Measurements from ENCODE around the gene HYAL1.
"Not testable (repeated sequence)": the region's sequence is repeated elsewhere in the genome, so short reads cannot be mapped to it uniquely, and the experiment has no call there.

The HYAL1 gene

GRCh38 chr3:50319181-50319893 lies 16.0 kb upstream of the HYAL1 start:
- H3K9me3 Mint-ChIP-seq: no peaks in the 10 kb centered on the region
- no peaks in the 10 kb centered on the region for H3K27me3 Mint-ChIP-seq
- peaks cover 28 to 43% of the 10 kb centered on the region in 2 donors for H3K4me1 Mint-ChIP-seq (ENCODE audit: low read depth in 2 of 2)
- no peaks in the 10 kb centered on the region for H3K36me3 Mint-ChIP-seq (ENCODE audit: insufficient read depth)
- ATAC-seq (replicated peaks): no peak
- peak overlapping the region in 1 of 2 donors; percentile 27 for H3K4me3 Mint-ChIP-seq
- no peak overlapping the region for H3K27ac Mint-ChIP-seq
- DNase-seq: no peak

GRCh38 chr3:50318615-50319014 lies 15.2 kb upstream of the HYAL1 start:
- Mint-ChIP-seq H3K9me3 (no peaks in the 10 kb centered on the region), H3K4me1 (ENCODE audit: low read depth in 2 of 2) (peaks cover 26 to 44% of the 10 kb centered on the region in 2 donors), H3K36me3 (ENCODE audit: insufficient read depth) (no peaks in the 10 kb centered on the region), H3K4me3 (peak overlapping the region in 1 of 2 donors; percentile 6), H3K27me3 (no peaks in the 10 kb centered on the region), H3K27ac (no peak overlapping the region)
- no peak for DNase-seq
- no peak for ATAC-seq (replicated peaks)

GRCh38 chr3:50318163-50318562 lies 14.8 kb upstream of the HYAL1 start:
- Mint-ChIP-seq H3K9me3 (no peaks in the 10 kb centered on the region), H3K27ac (no peak overlapping the region), H3K4me1 (ENCODE audit: low read depth in 2 of 2) (peaks cover 26 to 42% of the 10 kb centered on the region in 2 donors), H3K36me3 (ENCODE audit: insufficient read depth) (no peaks in the 10 kb centered on the region), H3K4me3 (peak overlapping the region in 1 of 2 donors; percentile 6), H3K27me3 (no peaks in the 10 kb centered on the region)
- ATAC-seq (replicated peaks) (no peak), DNase-seq (no peak)

DNA sequence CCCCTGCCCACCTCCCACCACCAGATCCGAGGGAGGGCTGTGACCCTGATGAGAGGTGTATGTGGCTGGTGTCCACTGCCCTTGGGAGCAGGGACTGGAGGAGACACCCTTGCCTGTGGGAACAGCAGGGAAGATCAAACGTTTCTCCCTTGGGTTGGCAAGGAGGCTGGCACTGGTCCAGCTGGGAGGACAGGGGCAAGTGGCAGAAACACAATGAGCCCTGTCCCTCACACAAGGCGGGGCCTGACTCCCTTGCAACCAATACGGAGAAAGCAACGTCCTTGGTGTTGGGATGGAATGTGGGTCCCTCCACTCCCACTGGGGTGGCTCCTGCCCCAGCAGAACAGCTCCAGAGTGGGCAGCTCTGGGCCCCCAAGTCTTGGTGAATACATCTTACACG lies 13.9 kb upstream of the HYAL1 start:
- Mint-ChIP-seq H3K9me3 (no peaks in the 10 kb centered on the region), H3K4me3 (peak overlapping the region in 1 of 2 donors; percentile 79), H3K36me3 (ENCODE audit: insufficient read depth) (no peaks in the 10 kb centered on the region), H3K27ac (peak overlapping the region; percentile 90 to 97), H3K4me1 (ENCODE audit: low read depth in 2 of 2) (peaks cover 26 to 42% of the 10 kb centered on the region in 2 donors), H3K27me3 (no peaks in the 10 kb centered on the region)
- ATAC-seq (replicated peaks): no peak
- DNase-seq: no peak

DNA sequence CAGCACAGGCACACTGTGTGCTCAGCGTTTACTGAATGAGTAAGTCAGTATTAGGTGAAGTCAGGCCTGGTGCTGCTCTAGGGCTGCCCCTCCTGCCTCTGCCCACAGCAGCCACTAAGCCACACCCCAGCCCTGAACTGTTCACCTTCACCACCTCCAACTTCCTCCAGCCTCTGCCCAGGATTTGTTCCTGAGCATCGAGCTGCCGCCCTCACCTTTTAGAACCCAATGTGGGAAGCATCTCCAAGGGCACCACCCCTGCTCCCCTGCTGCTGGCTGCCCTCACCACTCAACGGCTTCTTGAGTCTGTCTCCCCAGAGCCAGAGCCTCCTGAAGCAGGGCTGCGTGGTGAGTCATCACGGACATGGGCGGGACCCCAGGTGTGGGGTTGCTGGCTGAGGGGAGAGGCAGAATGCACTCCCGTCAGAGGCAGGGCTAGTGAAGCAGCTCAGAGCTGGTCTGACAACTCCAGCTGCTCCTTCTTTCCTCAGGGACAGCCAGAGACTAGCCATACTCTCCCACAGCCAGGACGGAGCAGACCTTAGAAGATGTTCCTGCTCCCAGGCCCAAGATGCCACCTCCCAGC lies 13.4 kb upstream of the HYAL1 start:
- Mint-ChIP-seq H3K4me3 (peak overlapping the region; percentile 74 to 79), H3K4me1 (ENCODE audit: low read depth in 2 of 2) (peaks cover 26 to 42% of the 10 kb centered on the region in 2 donors), H3K27me3 (no peaks in the 10 kb centered on the region), H3K36me3 (ENCODE audit: insufficient read depth) (no peaks in the 10 kb centered on the region), H3K27ac (peak overlapping the region; percentile 90 to 97), H3K9me3 (no peaks in the 10 kb centered on the region)
- DNase-seq (peak; percentile 73 to 79 (median 77)), ATAC-seq (replicated peaks) (peak; percentile 81)

DNA sequence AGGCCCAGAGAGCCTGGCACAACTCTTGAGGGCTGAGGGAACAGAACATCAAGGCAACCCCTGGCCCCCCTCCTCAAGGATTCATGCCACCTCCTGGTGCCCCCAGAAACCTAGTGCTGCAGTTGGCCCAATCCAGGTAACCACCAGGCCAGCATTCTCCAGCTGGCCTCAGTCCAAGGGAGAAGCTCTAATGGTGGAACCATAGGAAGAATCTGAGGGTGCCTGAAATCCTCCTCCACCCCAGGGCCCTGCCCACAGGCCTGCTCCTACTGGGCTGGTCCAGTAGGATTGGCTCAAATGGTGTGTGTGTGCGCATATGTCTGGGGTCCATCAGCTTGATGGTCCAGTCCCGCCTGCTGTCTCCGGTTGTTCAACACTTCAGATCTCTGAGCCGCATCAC lies 11.4 kb upstream of the HYAL1 start:
- peak overlapping the region in 1 of 2 donors; percentile 71 for H3K27ac Mint-ChIP-seq

GRCh38 chr3:50314342-50314741 lies 11.0 kb upstream of the HYAL1 start:
- DNase-seq (no peak), ATAC-seq (replicated peaks) (no peak)
- no peak overlapping the region for H3K4me3 Mint-ChIP-seq
- H3K27ac Mint-ChIP-seq: peak overlapping the region in 1 of 2 donors; percentile 71
- H3K9me3 Mint-ChIP-seq: no peaks in the 10 kb centered on the region
- no peaks in the 10 kb centered on the region for H3K36me3 Mint-ChIP-seq (ENCODE audit: insufficient read depth)
- no peaks in the 10 kb centered on the region for H3K27me3 Mint-ChIP-seq
- H3K4me1 Mint-ChIP-seq (ENCODE audit: low read depth in 2 of 2): peaks cover 14 to 31% of the 10 kb centered on the region in 2 donors

More for the DNA sequence above, 11.4 kb upstream of the HYAL1 start:
- no peaks in the 10 kb centered on the region for H3K36me3 Mint-ChIP-seq (ENCODE audit: insufficient read depth)
- no peaks in the 10 kb centered on the region for H3K9me3 Mint-ChIP-seq
- no peaks in the 10 kb centered on the region for H3K27me3 Mint-ChIP-seq
- ATAC-seq (replicated peaks): no peak
- DNase-seq: no peak
- H3K4me3 Mint-ChIP-seq: no peak overlapping the region
- peaks cover 16 to 33% of the 10 kb centered on the region in 2 donors for H3K4me1 Mint-ChIP-seq (ENCODE audit: low read depth in 2 of 2)

- not testable (repeated sequence) for H3K36me3 Mint-ChIP-seq (ENCODE audit: insufficient read depth); ATAC-seq (replicated peaks); H3K9me3 Mint-ChIP-seq; H3K4me3 Mint-ChIP-seq; DNase-seq; H3K27me3 Mint-ChIP-seq; H3K27ac Mint-ChIP-seq
- H3K4me1 Mint-ChIP-seq (ENCODE audit: low read depth in 2 of 2): peaks cover 10 to 17% of the 10 kb centered on the region in 2 donors
Observed at GRCh38 chr3:50312041-50312440, 8.7 kb upstream of the HYAL1 start.

- Mint-ChIP-seq H3K27ac (no peak overlapping the region), H3K27me3 (no peaks in the 10 kb centered on the region), H3K36me3 (ENCODE audit: insufficient read depth) (no peaks in the 10 kb centered on the region), H3K4me3 (no peak overlapping the region), H3K9me3 (no peaks in the 10 kb centered on the region), H3K4me1 (ENCODE audit: low read depth in 2 of 2) (peaks cover 9 to 13% of the 10 kb centered on the region in 2 donors)
- ATAC-seq (replicated peaks) (no peak), DNase-seq (no peak)
Observed at GRCh38 chr3:50304601-50305000, 1.2 kb upstream of the HYAL1 start.

- Mint-ChIP-seq H3K36me3 (ENCODE audit: insufficient read depth) (peaks cover 9% of the 10 kb centered on the region), H3K27ac (no peak overlapping the region), H3K27me3 (no peaks in the 10 kb centered on the region), H3K4me3 (no peak overlapping the region), H3K9me3 (no peaks in the 10 kb centered on the region), H3K4me1 (ENCODE audit: low read depth in 2 of 2) (peaks cover 20 to 23% of the 10 kb centered on the region in 2 donors)
- DNase-seq (no peak), ATAC-seq (replicated peaks) (no peak)
Observed at GRCh38 chr3:50302095-50303012, 1.0 kb downstream of the HYAL1 start.

GRCh38 chr3:50300681-50301254 lies 2.6 kb downstream of the HYAL1 start:
- peak overlapping the region; percentile 69 to 97 for H3K27ac Mint-ChIP-seq
- H3K36me3 Mint-ChIP-seq (ENCODE audit: insufficient read depth): peaks cover 12% of the 10 kb centered on the region
- no peak for DNase-seq
- peak overlapping the region; percentile 85 to 97 for H3K4me3 Mint-ChIP-seq
- H3K4me1 Mint-ChIP-seq (ENCODE audit: low read depth in 2 of 2): peaks cover 20 to 23% of the 10 kb centered on the region in 2 donors
- no peaks in the 10 kb centered on the region for H3K27me3 Mint-ChIP-seq
- no peaks in the 10 kb centered on the region for H3K9me3 Mint-ChIP-seq
- no peak for ATAC-seq (replicated peaks)

- ATAC-seq (replicated peaks): no peak
- DNase-seq: no peak
- peaks cover 20 to 23% of the 10 kb centered on the region in 2 donors for H3K4me1 Mint-ChIP-seq (ENCODE audit: low read depth in 2 of 2)
Observed at GRCh38 chr3:50299929-50300680, 3.3 kb downstream of the HYAL1 start.

DNA sequence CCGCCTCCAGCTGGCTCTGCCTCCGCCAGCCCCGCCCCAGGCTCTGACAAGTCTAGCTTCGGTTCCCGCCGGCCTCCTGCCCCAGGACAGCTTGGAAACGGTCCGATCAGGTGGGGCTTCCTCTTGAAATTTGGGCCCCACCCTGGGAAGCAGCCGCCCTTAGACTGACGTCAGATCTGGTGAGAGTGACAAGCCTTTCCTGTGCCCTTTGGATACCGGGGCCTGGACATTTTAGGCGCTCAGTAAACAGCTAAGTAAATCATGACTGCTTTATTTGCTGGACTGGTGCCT lies 3.8 kb downstream of the HYAL1 start:
- DNase-seq (no peak), ATAC-seq (replicated peaks) (no peak)
- H3K4me1 Mint-ChIP-seq (ENCODE audit: low read depth in 2 of 2): peaks cover 20 to 23% of the 10 kb centered on the region in 2 donors
- peak overlapping the region; percentile 85 to 97 for H3K4me3 Mint-ChIP-seq
- no peaks in the 10 kb centered on the region for H3K9me3 Mint-ChIP-seq
- no peaks in the 10 kb centered on the region for H3K27me3 Mint-ChIP-seq
- peak overlapping the region; percentile 94 to 97 for H3K27ac Mint-ChIP-seq
- H3K36me3 Mint-ChIP-seq (ENCODE audit: insufficient read depth): peaks cover 12% of the 10 kb centered on the region

More at GRCh38 chr3:50299929-50300680, 3.3 kb downstream of the HYAL1 start:
- no peaks in the 10 kb centered on the region for H3K27me3 Mint-ChIP-seq
- no peaks in the 10 kb centered on the region for H3K9me3 Mint-ChIP-seq
- H3K36me3 Mint-ChIP-seq (ENCODE audit: insufficient read depth): peaks cover 12% of the 10 kb centered on the region
- H3K27ac Mint-ChIP-seq: peak overlapping the region; percentile 94 to 97
- peak overlapping the region; percentile 85 to 97 for H3K4me3 Mint-ChIP-seq
